Measurements from ENCODE around the gene ZNF354C.
"Not testable (repeated sequence)": the region's sequence is repeated elsewhere in the genome, so short reads cannot be mapped to it uniquely, and the experiment has no call there.

Gene ZNF354C

GRCh38 chr5:179060116-179061008 lies at the start of gene ZNF354C:
ZNF354C (plus strand) TSS chr5:179060373; CDS start chr5:179062069, 1,696 bp downstream.
- no peak for DNase-seq

GRCh38 chr5:179023528-179024189 lies 36.5 kb upstream of the ZNF354C start, which contains the start of gene ZNF879:
ZNF879 (plus strand) TSS chr5:179023804; CDS start chr5:179025005, 1,201 bp downstream.
- peak; percentile 89 for DNase-seq

GRCh38 chr5:179033004-179033580 lies 27.1 kb upstream of the ZNF354C start:
- DNase-seq: no peak

GRCh38 chr5:179044765-179045164 lies 15.4 kb upstream of the ZNF354C start:
- no peak for DNase-seq

- no peak for DNase-seq
Observed at GRCh38 chr5:179051784-179052183, 8.4 kb upstream of the ZNF354C start.

- DNase-seq: no peak
Observed at GRCh38 chr5:179054036-179054785, 6.0 kb upstream of the ZNF354C start.

- no peak for DNase-seq
Observed at GRCh38 chr5:179054876-179055275, 5.3 kb upstream of the ZNF354C start.

- no peak for DNase-seq
Observed at GRCh38 chr5:179055436-179055835, 4.7 kb upstream of the ZNF354C start.

- DNase-seq: no peak
Observed at GRCh38 chr5:179055841-179056240, 4.3 kb upstream of the ZNF354C start.

GRCh38 chr5:179061025-179061424 lies 852 bp downstream of the ZNF354C start:
- no peak for DNase-seq

- no peak for DNase-seq
Observed at GRCh38 chr5:179065703-179066102, 5.5 kb downstream of the ZNF354C start.

GRCh38 chr5:179079165-179079987 lies 19.2 kb downstream of the ZNF354C start:
- DNase-seq: no peak

GRCh38 chr5:179080724-179081123 lies 20.6 kb downstream of the ZNF354C start:
- no peak for DNase-seq

- DNase-seq: no peak
Observed at GRCh38 chr5:179089502-179089901, 29.3 kb downstream of the ZNF354C start.

GRCh38 chr5:179101282-179101681 lies 41.1 kb downstream of the ZNF354C start:
- DNase-seq: not testable (repeated sequence)

- no peak for DNase-seq
Observed at GRCh38 chr5:179110528-179110927, 50.4 kb downstream of the ZNF354C start.

- no peak for DNase-seq
Observed at GRCh38 chr5:179111267-179112207, 51.4 kb downstream of the ZNF354C start.

- no peak for DNase-seq
Observed at GRCh38 chr5:179112469-179113142, 52.4 kb downstream of the ZNF354C start.

- no peak for DNase-seq
Observed at GRCh38 chr5:179113143-179113530, 53.0 kb downstream of the ZNF354C start.

Data from NCI-H1048 (cell line).